Fibroblast of villous mesenchyme (primary cell): ENCODE measurements around the gene KCND3. TPM values are rescaled to one million over a fixed set of nuclear protein-coding genes. Genes with fewer than 3 reads are reported as not detected.

Experiments
- DNase-seq: peaks from one replicate; pipeline ENCODE4 v3.0.0-alpha.2; 2010; ENCODE audit warnings: low read depth
- H3K4me3 ChIP-seq: 2 replicates; pipeline ENCODE4 v1.5.1; 2011; ENCODE audit warnings: low read depth, mild to moderate bottlenecking, low read length
- CTCF ChIP-seq: IDR thresholded peaks from 2 replicates; pipeline ENCODE4 v1.5.1; 2012; ENCODE audit warnings: low read depth, mild to moderate bottlenecking, low read length; ENCODE audit not compliant: insufficient read depth
- total RNA-seq: library from RNA; depleted of rRNA; stranded (reverse); fragments of >200 nt; gene quantifications from 2 replicates; pipeline ENCODE4 v1.2.3, GENCODE V29; 2012

Gene KCND3
- total RNA-seq, 1 donor: 1.7 TPM

GRCh38 chr1:111928531-111928930 lies 60.9 kb downstream of the KCND3 start:
- no peak overlapping the region for H3K4me3 ChIP-seq
- no peak for DNase-seq
- no peak for TF ChIP-seq CTCF

DNA sequence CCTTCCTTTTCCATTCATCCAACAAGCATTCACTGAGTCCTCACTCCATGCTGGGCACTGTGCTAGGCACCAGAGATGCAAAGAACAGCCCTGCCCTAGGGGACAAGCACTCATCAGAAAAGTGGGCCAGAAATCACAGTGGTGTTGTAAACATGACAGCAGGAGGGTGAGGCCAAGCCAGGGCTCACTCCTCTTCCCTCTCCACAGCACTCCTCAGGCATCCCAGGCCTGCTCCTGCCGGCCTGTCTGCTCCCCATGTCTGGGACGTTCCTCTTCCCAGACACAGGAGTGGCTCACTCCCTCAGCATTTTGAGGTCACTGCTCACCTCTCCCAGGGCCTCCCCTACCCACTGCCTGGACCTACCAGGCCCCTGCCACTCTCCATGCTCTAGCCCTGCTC lies 61.8 kb downstream of the KCND3 start:
- no peak for DNase-seq
- TF ChIP-seq CTCF: no peak

DNA sequence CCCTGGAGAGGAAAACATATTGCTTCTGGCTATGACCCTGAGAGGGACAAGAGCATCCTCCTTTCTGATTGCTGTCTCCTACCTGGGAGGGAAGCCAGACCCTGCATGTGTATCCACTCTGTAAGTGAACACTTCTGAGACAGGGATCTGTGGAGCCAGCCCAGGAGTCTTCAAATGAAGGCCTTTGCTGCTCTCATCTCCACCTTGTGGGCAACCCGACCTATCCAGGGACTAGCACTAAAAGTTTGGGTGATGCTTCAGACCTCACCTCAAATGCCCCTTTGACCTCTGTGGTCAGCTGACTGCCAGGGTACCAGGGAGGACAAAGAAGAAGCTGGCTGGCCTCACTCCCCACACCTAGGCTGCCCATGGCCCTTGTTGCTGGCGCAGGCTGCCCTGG lies 64.7 kb downstream of the KCND3 start:
- DNase-seq: no peak
- no peak overlapping the region for H3K4me3 ChIP-seq
- TF ChIP-seq CTCF: no peak

More for the DNA sequence above, 61.8 kb downstream of the KCND3 start:
- no peak overlapping the region for H3K4me3 ChIP-seq

DNA sequence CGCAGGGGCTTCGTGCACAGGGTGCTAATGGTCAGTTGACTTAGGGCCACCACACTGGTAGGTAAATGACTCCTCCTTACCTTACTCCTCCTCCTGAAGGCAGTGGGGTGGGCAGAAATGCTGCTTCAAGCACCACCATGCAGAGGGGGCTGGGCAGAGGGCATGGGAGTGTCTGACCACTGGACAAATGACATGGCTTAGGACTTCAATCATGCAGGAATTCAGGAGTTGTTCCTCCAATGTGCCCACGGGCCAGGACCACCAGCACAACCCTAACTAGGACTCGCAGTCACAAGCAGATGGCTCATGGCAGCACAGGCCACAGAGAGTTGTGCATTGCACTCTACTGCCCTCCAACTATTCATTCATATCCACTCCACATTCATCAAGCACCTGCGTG lies 65.7 kb downstream of the KCND3 start:
- no peak for TF ChIP-seq CTCF
- H3K4me3 ChIP-seq: no peak overlapping the region
- no peak for DNase-seq

GRCh38 chr1:111921948-111922347 lies 67.5 kb downstream of the KCND3 start:
- no peak for TF ChIP-seq CTCF
- no peak overlapping the region for H3K4me3 ChIP-seq
- DNase-seq: no peak

DNA sequence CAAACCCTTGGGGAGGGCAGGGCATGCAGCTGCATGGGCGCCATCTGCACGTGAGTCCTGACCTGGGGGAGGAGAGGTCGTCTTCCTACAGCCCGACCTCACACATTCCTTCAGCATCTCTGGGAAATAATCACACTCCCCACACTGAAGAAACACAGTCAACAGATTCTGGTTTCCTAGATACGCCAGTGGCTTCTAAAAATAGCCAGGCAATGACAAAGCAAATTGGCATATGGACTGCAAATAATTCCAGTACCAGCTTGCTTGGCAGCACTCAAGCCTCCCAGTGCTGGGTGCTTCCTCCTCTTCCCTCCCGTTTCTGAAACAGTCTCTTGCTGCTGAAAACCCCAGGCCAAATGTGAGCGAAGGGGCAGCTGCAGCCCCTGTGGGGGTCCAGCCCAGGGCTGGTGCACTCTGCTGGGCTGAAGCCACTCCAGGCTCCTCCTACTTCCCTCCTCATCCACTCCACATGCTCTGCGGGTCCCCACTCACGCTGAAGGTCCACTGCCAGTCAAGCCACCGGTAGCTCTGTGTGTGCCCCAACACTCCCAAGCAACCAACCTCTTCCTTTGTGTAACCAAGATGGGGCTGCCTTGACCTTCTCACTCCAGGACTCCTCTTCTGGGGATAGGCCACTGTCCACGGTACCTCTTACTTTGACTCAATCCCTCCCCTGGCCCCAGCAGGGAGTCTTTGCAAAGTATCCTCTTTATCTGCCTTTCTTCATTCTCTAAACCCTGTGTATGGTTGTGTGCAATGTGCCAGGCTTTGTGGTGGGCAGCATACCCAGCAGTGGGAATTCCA lies 69.0 kb downstream of the KCND3 start:
- no peak for TF ChIP-seq CTCF
- DNase-seq: no peak
- no peak overlapping the region for H3K4me3 ChIP-seq
